GM23248 (cell line): Measurements from ENCODE around the gene MAP4K1. TPM values are rescaled to one million over a fixed set of nuclear protein-coding genes. Genes with fewer than 3 reads are reported as not detected.

Source experiments
- DNase-seq: peaks from one replicate; pipeline ENCODE4 v3.0.0-alpha.2; 2015
- H2AFZ ChIP-seq: fragments of 200-600 bp; sonication (generic); 2 replicates; pipeline ENCODE4 v1.6.1; 2016; ENCODE audit warnings: antibody characterized with exemption
- H3F3A ChIP-seq: fragments of 200-600 bp; sonication (generic); 2 replicates; pipeline ENCODE4 v1.6.1; 2016; ENCODE audit warnings: mild to moderate bottlenecking, antibody characterized with exemption, mixed run types; ENCODE audit not compliant: insufficient read depth
- H3K27ac ChIP-seq: fragments of 200-600 bp; sonication (generic); 2 replicates; pipeline ENCODE4 v1.5.1; 2016; ENCODE audit warnings: mild to moderate bottlenecking
- H3K27me3 ChIP-seq: fragments of 200-600 bp; sonication (generic); replicated peaks from 2 replicates; pipeline ENCODE4 v1.6.1; 2016; ENCODE audit warnings: mild to moderate bottlenecking; ENCODE audit not compliant: insufficient read depth
- H3K36me3 ChIP-seq: fragments of 200-600 bp; sonication (generic); 2 replicates; pipeline ENCODE4 v1.6.1; 2016; ENCODE audit warnings: low read depth, mild to moderate bottlenecking
- H3K4me1 ChIP-seq: fragments of 200-600 bp; sonication (generic); 2 replicates; pipeline ENCODE4 v1.6.1; 2016; ENCODE audit warnings: mild to moderate bottlenecking; ENCODE audit not compliant: insufficient read depth
- H3K4me2 ChIP-seq: fragments of 200-600 bp; sonication (generic); one replicate; pipeline ENCODE4 v1.6.1; 2016; ENCODE audit warnings: mild to moderate bottlenecking; ENCODE audit not compliant: unreplicated experiment
- H3K4me3 ChIP-seq: fragments of 200-600 bp; sonication (generic); 2 replicates; pipeline ENCODE4 v1.5.1; 2016; ENCODE audit warnings: mild to moderate bottlenecking
- H3K79me2 ChIP-seq: fragments of 200-600 bp; sonication (generic); 2 replicates; pipeline ENCODE4 v1.6.1; 2016; ENCODE audit warnings: mild to moderate bottlenecking; ENCODE audit not compliant: insufficient read depth
- H3K9ac ChIP-seq: fragments of 200-600 bp; sonication (generic); 2 replicates; pipeline ENCODE4 v1.6.1; 2016; ENCODE audit warnings: mild to moderate bottlenecking
- H3K9me2 ChIP-seq: fragments of 200-600 bp; sonication (generic); 2 replicates; pipeline ENCODE4 v1.6.1; 2016; ENCODE audit warnings: mixed run types, mild to moderate bottlenecking, moderate library complexity; ENCODE audit not compliant: insufficient read depth
- H3K9me3 ChIP-seq: fragments of 200-600 bp; sonication (generic); one replicate; pipeline ENCODE4 v1.6.1; 2017; ENCODE audit warnings: low read depth
- H4K20me1 ChIP-seq: fragments of 200-600 bp; sonication (generic); 2 replicates; pipeline ENCODE4 v1.6.0; 2016; ENCODE audit not compliant: insufficient read depth
- EZH2 ChIP-seq: fragments of 200-600 bp; sonication (generic); IDR thresholded peaks from 2 replicates; pipeline ENCODE4 v1.6.1; 2018; ENCODE audit warnings: antibody characterized with exemption, mild to moderate bottlenecking; ENCODE audit not compliant: insufficient read depth, poor library complexity, severe bottlenecking
- EZH2phosphoT487 ChIP-seq: fragments of 200-600 bp; sonication (generic); IDR thresholded peaks from 2 replicates; pipeline ENCODE4 v1.6.1; 2018; ENCODE audit warnings: antibody characterized with exemption, moderate library complexity, mild to moderate bottlenecking, low read depth; ENCODE audit not compliant: insufficient read depth
- WGBS, 2 experiments: methylation state at CpG; one replicate each; pipeline ENCODE4 v1.1.6; 2015 to 2017; ENCODE audit warnings: low lambda C conversion rate in 2 of 2, low coverage in 1 of 2; ENCODE audit errors: missing lambda C conversion rate in 2 of 2; 5-methylcytosine and 5-hydroxymethylcytosine counted together
- in situ Hi-C: fragments of 300-500 bp; cut with MboI; formaldehyde crosslinking; loops from 2 replicates; pipeline ENCODE4 v1.15.0; 2020
- polyA plus RNA-seq: library from polyadenylated mRNA; unstranded; fragments of >200 nt; fragmentation: Nextera tagmentation; extraction: Ambion mirVana; gene quantifications from 2 replicates; pipeline ENCODE4 v1.2.1, GENCODE V29; 2016
- total RNA-seq: library from RNA; depleted of rRNA; stranded (reverse); fragments of >200 nt; shearing (Covaris generic); gene quantifications from 2 replicates; pipeline ENCODE4 v1.2.3, GENCODE V29; 2014

MAP4K1 gene
- total and polyA plus RNA-seq, 2 experiments from 2014 or later: 0.63 TPM; not detected in 1

- no peak overlapping the region for H2AFZ ChIP-seq
- H3K79me2 ChIP-seq: peaks cover 100% of the 10 kb centered on the region
- no peaks in the 10 kb centered on the region for H3K27me3 ChIP-seq
- H3K27ac ChIP-seq: peak overlapping the region; percentile 91
- no peaks in the 10 kb centered on the region for H3K9me3 ChIP-seq
- H3K4me3 ChIP-seq: peak overlapping the region; percentile 21; the same call in 1 of the 2 replicates
- peaks cover 74% of the 10 kb centered on the region for H3F3A ChIP-seq
- peak overlapping the region; percentile 73 for H3K4me2 ChIP-seq
- H3K36me3 ChIP-seq: 0 out of 2 replicates have a peak, but pooled peaks cover 3% of the 10 kb centered on the region
- H3K9ac ChIP-seq: peak overlapping the region; percentile 74
- H4K20me1 ChIP-seq: no peaks in the 10 kb centered on the region; the same call in 1 of the 2 replicates
- 50 to 52% methylated on average over 13 of the region's 13 CpGs for WGBS, 2 experiments
- H3K9me2 ChIP-seq: no peaks in the 10 kb centered on the region
- TF ChIP-seq EZH2phosphoT487 (no peak), EZH2 (no peak)
- H3K4me1 ChIP-seq: peaks cover 76% of the 10 kb centered on the region
- in situ Hi-C loops: no loop called here
- DNase-seq: peak; percentile 46
Observed at GRCh38 chr19:38665219-38665931, 47.6 kb upstream of the MAP4K1 start.

GRCh38 chr19:38664503-38665211 lies 46.9 kb upstream of the MAP4K1 start:
- Histone ChIP-seq H3K9me2 (no peaks in the 10 kb centered on the region), H3K4me1 (peaks cover 75% of the 10 kb centered on the region), H4K20me1 (no peaks in the 10 kb centered on the region; the same call in 1 of the 2 replicates), H3K27ac (peak overlapping the region; percentile 91), H3K27me3 (no peaks in the 10 kb centered on the region), H2AFZ (no peak overlapping the region), H3F3A (peaks cover 72% of the 10 kb centered on the region), H3K36me3 (0 out of 2 replicates have a peak, but pooled peaks cover 3% of the 10 kb centered on the region), H3K4me2 (peak overlapping the region; percentile 55), H3K9ac (peak overlapping the region; percentile 74; the same call in 1 of the 2 replicates), H3K4me3 (no peak overlapping the region), H3K79me2 (peaks cover 100% of the 10 kb centered on the region), H3K9me3 (no peaks in the 10 kb centered on the region)
- TF ChIP-seq EZH2 (no peak), EZH2phosphoT487 (no peak)
- in situ Hi-C loops: no loop called here
- no peak for DNase-seq
- 85 to 86% methylated on average over 7 of the region's 7 CpGs for WGBS, 2 experiments

GRCh38 chr19:38663957-38664502 lies 46.3 kb upstream of the MAP4K1 start:
- peaks cover 72% of the 10 kb centered on the region for H3F3A ChIP-seq
- H4K20me1 ChIP-seq: no peaks in the 10 kb centered on the region; the same call in 1 of the 2 replicates
- no peaks in the 10 kb centered on the region for H3K27me3 ChIP-seq
- TF ChIP-seq EZH2: no peak
- no peak for TF ChIP-seq EZH2phosphoT487
- H3K9me2 ChIP-seq: no peaks in the 10 kb centered on the region
- H3K9ac ChIP-seq: no peak overlapping the region
- H3K27ac ChIP-seq: peak overlapping the region; percentile 91
- H3K4me3 ChIP-seq: no peak overlapping the region
- H3K36me3 ChIP-seq: 0 out of 2 replicates have a peak, but pooled peaks cover 3% of the 10 kb centered on the region
- 91% methylated on average over 19 of the region's 19 CpGs for WGBS, 2 experiments
- peaks cover 75% of the 10 kb centered on the region for H3K4me1 ChIP-seq
- DNase-seq: no peak
- in situ Hi-C loops: no loop called here
- no peaks in the 10 kb centered on the region for H3K9me3 ChIP-seq
- no peak overlapping the region for H2AFZ ChIP-seq
- H3K79me2 ChIP-seq: peaks cover 100% of the 10 kb centered on the region
- H3K4me2 ChIP-seq: no peak overlapping the region

- Histone ChIP-seq H3K27ac (no peak overlapping the region), H3K79me2 (peaks cover 94% of the 10 kb centered on the region), H3F3A (peaks cover 69% of the 10 kb centered on the region), H3K4me3 (no peak overlapping the region), H3K36me3 (no peaks in the 10 kb centered on the region), H3K27me3 (no peaks in the 10 kb centered on the region), H2AFZ (no peak overlapping the region), H3K9ac (no peak overlapping the region), H3K4me2 (no peak overlapping the region), H4K20me1 (no peaks in the 10 kb centered on the region; the same call in 1 of the 2 replicates), H3K4me1 (peaks cover 73% of the 10 kb centered on the region), H3K9me3 (no peaks in the 10 kb centered on the region), H3K9me2 (no peaks in the 10 kb centered on the region)
- in situ Hi-C loops: no loop called here
- 92% methylated on average over 18 to 22 of the region's 22 CpGs for WGBS, 2 experiments
- TF ChIP-seq EZH2phosphoT487: no peak
- no peak for TF ChIP-seq EZH2
- DNase-seq: no peak
Observed at GRCh38 chr19:38663156-38663651, 45.5 kb upstream of the MAP4K1 start.
